ENCODE results near the gene WDFY1. TPM values are rescaled to one million over a fixed set of nuclear protein-coding genes. Genes with fewer than 3 reads are reported as not detected.
A peak's percentile ranks its signal among the peaks of the same experiment; 100 is the strongest.

Gene WDFY1
- total and polyA plus RNA-seq, 9 of the 15 experiments (the other 6 are each of a cell fraction or from before 2014, with no cell fraction given), result 5.4 to 27.6 (median 17.5) TPM

- TF ChIP-seq ZNF449 (CRISPR knock-in tag; IDR thresholded peaks at IDR 0.05), result no peak
- peak; percentile 95 for TF ChIP-seq CEBPB (tag; IDR thresholded peaks at IDR 0.05)
- no peak for TF ChIP-seq POLR3A (IDR thresholded peaks at IDR 0.05; ENCODE audit: borderline replicate concordance, extremely low read depth, insufficient read depth, insufficient read length)
- TF ChIP-seq CHD2 (IDR thresholded peaks at IDR 0.05; ENCODE audit: low read depth, low read length), result no peak
- no peak for TF ChIP-seq MTA1 (IDR thresholded peaks at IDR 0.05; ENCODE audit: borderline replicate concordance)
- no peak for TF ChIP-seq TAF9B (IDR thresholded peaks at IDR 0.05; ENCODE audit: partially characterized antibody)
- no peak for TF ChIP-seq ZNF511 (CRISPR knock-in tag; IDR thresholded peaks at IDR 0.05)
- TF ChIP-seq DEAF1 (CRISPR knock-in tag; IDR thresholded peaks at IDR 0.05), result peak; percentile 82
- no peak for TF ChIP-seq HDAC2 (IDR thresholded peaks at IDR 0.05)
- no peak for TF ChIP-seq NCOR1 (IDR thresholded peaks at IDR 0.05)
- 0 out of 2 replicates have a peak, but pooled peaks have one; percentile 32 for TF ChIP-seq CC2D1A (IDR thresholded peaks at IDR 0.05)
- TF ChIP-seq BCOR (IDR thresholded peaks at IDR 0.05), result no peak
- no peak for TF ChIP-seq TAF1 (IDR thresholded peaks at IDR 0.05; ENCODE audit: control insufficient read depth, extremely low read depth, insufficient read depth, low read length, severe bottlenecking)
- no peak for TF ChIP-seq RBM17 (IDR thresholded peaks at IDR 0.05; ENCODE audit: borderline replicate concordance, low read depth, low read length)
- TF ChIP-seq MECOM (CRISPR knock-in tag; IDR thresholded peaks at IDR 0.05), result no peak
- TF ChIP-seq SNAPC5 (CRISPR knock-in tag; IDR thresholded peaks at IDR 0.05), result no peak
- no peak for TF ChIP-seq PTRF (tag; IDR thresholded peaks at IDR 0.05)
- no peak for TF ChIP-seq FOXK1 (CRISPR knock-in tag; IDR thresholded peaks at IDR 0.05; ENCODE audit: borderline replicate concordance)
- TF ChIP-seq LCOR (CRISPR knock-in tag; IDR thresholded peaks at IDR 0.05), result no peak
These were observed 25.4 kb upstream of the WDFY1 start (continued) for GRCh38 chr2:223970343-223971128.

Measured in K562 (cell line).